Right lobe of liver (tissue), 4 donors: ENCODE data around the gene RAB35.

Source experiments
- POLR2A ChIP-seq: fragments of 450-650 bp; IDR thresholded peaks from one replicate; pipeline ENCODE4 v1.6.1; 2017; ENCODE audit warnings: antibody characterized with exemption, mild to moderate bottlenecking
- TF ChIP-seq, protein P1 (sequence below), 4 donors: fragments of 200-600 bp in 3 of 4; fragments of 450-650 bp in 1 of 4; IDR thresholded peaks; one replicate each; pipeline versions ENCODE4 v1.5.1 to v1.8.0; 2016 to 2022; ENCODE audit warnings: antibody characterized with exemption in 4 of 4, mild to moderate bottlenecking in 2 of 4
- donor health status: DM: no; HTN: no; CAD: no.
- donor health status: DM: no; HTN: no; CAD: no.
- donor health status: DM: no; HTN: yes; CAD: no.

DNA sequence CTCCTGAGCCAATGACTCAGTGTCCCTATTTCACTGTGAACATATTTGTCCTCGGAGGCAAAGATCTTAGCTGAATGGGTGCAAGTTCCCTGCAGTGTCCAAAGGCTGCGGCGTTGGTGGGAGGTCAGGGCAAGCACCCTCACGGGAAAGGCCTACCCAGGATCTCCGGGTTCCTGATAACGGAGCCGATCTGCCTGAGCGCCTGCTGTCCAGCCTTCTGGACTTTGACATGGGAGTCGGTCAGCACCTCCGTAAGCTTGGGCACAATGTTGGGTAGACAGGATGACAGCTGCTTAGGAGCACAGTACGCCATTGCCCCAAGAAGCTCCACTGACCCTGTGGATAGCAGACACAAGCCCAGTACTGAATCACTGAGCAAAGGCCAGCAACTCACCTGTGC lies 31.5 kb upstream of the RAB35 start:
- no peak for TF ChIP-seq POLR2A
- TF ChIP-seq, protein P1, sequence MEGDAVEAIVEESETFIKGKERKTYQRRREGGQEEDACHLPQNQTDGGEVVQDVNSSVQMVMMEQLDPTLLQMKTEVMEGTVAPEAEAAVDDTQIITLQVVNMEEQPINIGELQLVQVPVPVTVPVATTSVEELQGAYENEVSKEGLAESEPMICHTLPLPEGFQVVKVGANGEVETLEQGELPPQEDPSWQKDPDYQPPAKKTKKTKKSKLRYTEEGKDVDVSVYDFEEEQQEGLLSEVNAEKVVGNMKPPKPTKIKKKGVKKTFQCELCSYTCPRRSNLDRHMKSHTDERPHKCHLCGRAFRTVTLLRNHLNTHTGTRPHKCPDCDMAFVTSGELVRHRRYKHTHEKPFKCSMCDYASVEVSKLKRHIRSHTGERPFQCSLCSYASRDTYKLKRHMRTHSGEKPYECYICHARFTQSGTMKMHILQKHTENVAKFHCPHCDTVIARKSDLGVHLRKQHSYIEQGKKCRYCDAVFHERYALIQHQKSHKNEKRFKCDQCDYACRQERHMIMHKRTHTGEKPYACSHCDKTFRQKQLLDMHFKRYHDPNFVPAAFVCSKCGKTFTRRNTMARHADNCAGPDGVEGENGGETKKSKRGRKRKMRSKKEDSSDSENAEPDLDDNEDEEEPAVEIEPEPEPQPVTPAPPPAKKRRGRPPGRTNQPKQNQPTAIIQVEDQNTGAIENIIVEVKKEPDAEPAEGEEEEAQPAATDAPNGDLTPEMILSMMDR (IDR thresholded peaks at IDR 0.05) = no peak
